HCT116 (cell line): ENCODE data around the gene TYMS.

Experiments used
- EZH2phosphoT487 ChIP-seq: fragments of 200-600 bp; IDR thresholded peaks from 2 replicates; pipeline ENCODE4 v1.6.1; 2018; ENCODE audit warnings: antibody characterized with exemption, borderline replicate concordance
- JUND ChIP-seq: IDR thresholded peaks from 2 replicates; pipeline ENCODE4 v1.6.1; 2012
- MAX ChIP-seq: IDR thresholded peaks from 2 replicates; pipeline ENCODE4 v1.6.1; 2012
- POLR2A ChIP-seq: IDR thresholded peaks from 2 replicates; pipeline ENCODE4 v1.7.0; 2011; ENCODE audit warnings: borderline replicate concordance; ENCODE audit not compliant: insufficient read depth, insufficient read length; ENCODE audit errors: extremely low read depth
- POLR2AphosphoS5 ChIP-seq: IDR thresholded peaks from 2 replicates; pipeline ENCODE4 v1.6.1; 2011; ENCODE audit warnings: mild to moderate bottlenecking, low read depth, low read length, moderate library complexity
- RAD21 ChIP-seq: IDR thresholded peaks from 2 replicates; pipeline ENCODE4 v1.6.1; 2012; ENCODE audit warnings: low read depth, mild to moderate bottlenecking
- TCF7L2 ChIP-seq: IDR thresholded peaks from 2 replicates; pipeline ENCODE4 v1.7.0; 2011; ENCODE audit warnings: borderline replicate concordance, inconsistent platforms; ENCODE audit not compliant: insufficient read depth, insufficient read length; ENCODE audit errors: extremely low read depth
- YY1 ChIP-seq: IDR thresholded peaks from 2 replicates; pipeline ENCODE4 v1.6.1; 2011; ENCODE audit warnings: low read length, low read depth, moderate library complexity, mild to moderate bottlenecking; ENCODE audit not compliant: insufficient replicate concordance; ENCODE audit errors: extremely low read depth
- ZNF274 ChIP-seq: fragments of 200-500 bp; sonication (Bioruptor generic); IDR thresholded peaks from 2 replicates; pipeline ENCODE4 v1.6.1; 2014; ENCODE audit warnings: mild to moderate bottlenecking, low read depth, low read length, inconsistent platforms
- TF ChIP-seq, protein P1 (sequence below), 3 experiments: fragments of 200-600 bp in 1 of 3; sonication (generic) in 1 of 3; IDR thresholded peaks in 2 of 3; conservative IDR thresholded peaks in 1 of 3; 2 replicates each; pipeline ENCODE4 v1.5.1; 2012 to 2017; ENCODE audit warnings: low read depth in 2 of 3, low read length in 2 of 3, antibody characterized with exemption in 1 of 3, borderline replicate concordance in 1 of 3, control low read depth in 1 of 3, mild to moderate bottlenecking in 1 of 3, mixed read lengths in 1 of 3, mixed run types in 1 of 3, moderate library complexity in 1 of 3; ENCODE audit not compliant: insufficient read depth in 1 of 3
- TF ChIP-seq, protein P2 (sequence below): IDR thresholded peaks from 2 replicates; pipeline ENCODE4 v1.6.1; 2012; ENCODE audit warnings: low read depth

DNA sequence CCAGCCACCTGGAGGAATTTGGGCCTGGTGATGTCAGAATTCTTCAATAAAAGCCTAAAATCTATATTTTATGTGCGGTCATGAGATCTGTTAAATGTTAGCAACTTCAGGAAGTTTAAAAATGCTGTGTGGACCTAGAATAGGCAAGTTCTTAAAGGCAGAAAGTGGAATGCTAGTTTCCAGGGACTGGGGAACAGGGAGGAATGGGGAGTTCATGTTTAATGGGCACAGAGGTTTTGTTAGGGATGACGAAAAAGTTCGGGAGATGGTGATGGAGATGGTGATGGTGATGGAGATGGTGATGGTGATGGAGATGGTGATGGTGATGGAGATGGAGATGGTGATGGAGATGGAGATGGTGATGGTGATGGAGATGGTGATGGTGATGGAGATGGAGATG, 9.2 kb downstream of the TYMS start:
- TF ChIP-seq, protein P1, sequence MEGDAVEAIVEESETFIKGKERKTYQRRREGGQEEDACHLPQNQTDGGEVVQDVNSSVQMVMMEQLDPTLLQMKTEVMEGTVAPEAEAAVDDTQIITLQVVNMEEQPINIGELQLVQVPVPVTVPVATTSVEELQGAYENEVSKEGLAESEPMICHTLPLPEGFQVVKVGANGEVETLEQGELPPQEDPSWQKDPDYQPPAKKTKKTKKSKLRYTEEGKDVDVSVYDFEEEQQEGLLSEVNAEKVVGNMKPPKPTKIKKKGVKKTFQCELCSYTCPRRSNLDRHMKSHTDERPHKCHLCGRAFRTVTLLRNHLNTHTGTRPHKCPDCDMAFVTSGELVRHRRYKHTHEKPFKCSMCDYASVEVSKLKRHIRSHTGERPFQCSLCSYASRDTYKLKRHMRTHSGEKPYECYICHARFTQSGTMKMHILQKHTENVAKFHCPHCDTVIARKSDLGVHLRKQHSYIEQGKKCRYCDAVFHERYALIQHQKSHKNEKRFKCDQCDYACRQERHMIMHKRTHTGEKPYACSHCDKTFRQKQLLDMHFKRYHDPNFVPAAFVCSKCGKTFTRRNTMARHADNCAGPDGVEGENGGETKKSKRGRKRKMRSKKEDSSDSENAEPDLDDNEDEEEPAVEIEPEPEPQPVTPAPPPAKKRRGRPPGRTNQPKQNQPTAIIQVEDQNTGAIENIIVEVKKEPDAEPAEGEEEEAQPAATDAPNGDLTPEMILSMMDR (IDR thresholded peaks at IDR 0.05 in 2 of 3, conservative IDR thresholded peaks at IDR 0.05 in 1 of 3; ENCODE audit: borderline replicate concordance in 1 of 3, insufficient read depth in 1 of 3, low read depth in 2 of 3, low read length in 2 of 3): no peak
- TF ChIP-seq YY1 (no peak), JUND (no peak), POLR2AphosphoS5 (no peak), RAD21 (no peak), MAX (no peak), POLR2A (no peak), TCF7L2 (no peak), ZNF274 (no peak), EZH2phosphoT487 (no peak)
- TF ChIP-seq, protein P2, sequence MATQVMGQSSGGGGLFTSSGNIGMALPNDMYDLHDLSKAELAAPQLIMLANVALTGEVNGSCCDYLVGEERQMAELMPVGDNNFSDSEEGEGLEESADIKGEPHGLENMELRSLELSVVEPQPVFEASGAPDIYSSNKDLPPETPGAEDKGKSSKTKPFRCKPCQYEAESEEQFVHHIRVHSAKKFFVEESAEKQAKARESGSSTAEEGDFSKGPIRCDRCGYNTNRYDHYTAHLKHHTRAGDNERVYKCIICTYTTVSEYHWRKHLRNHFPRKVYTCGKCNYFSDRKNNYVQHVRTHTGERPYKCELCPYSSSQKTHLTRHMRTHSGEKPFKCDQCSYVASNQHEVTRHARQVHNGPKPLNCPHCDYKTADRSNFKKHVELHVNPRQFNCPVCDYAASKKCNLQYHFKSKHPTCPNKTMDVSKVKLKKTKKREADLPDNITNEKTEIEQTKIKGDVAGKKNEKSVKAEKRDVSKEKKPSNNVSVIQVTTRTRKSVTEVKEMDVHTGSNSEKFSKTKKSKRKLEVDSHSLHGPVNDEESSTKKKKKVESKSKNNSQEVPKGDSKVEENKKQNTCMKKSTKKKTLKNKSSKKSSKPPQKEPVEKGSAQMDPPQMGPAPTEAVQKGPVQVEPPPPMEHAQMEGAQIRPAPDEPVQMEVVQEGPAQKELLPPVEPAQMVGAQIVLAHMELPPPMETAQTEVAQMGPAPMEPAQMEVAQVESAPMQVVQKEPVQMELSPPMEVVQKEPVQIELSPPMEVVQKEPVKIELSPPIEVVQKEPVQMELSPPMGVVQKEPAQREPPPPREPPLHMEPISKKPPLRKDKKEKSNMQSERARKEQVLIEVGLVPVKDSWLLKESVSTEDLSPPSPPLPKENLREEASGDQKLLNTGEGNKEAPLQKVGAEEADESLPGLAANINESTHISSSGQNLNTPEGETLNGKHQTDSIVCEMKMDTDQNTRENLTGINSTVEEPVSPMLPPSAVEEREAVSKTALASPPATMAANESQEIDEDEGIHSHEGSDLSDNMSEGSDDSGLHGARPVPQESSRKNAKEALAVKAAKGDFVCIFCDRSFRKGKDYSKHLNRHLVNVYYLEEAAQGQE: no peak
